ENCODE results near the gene ZNF605.

DNA sequence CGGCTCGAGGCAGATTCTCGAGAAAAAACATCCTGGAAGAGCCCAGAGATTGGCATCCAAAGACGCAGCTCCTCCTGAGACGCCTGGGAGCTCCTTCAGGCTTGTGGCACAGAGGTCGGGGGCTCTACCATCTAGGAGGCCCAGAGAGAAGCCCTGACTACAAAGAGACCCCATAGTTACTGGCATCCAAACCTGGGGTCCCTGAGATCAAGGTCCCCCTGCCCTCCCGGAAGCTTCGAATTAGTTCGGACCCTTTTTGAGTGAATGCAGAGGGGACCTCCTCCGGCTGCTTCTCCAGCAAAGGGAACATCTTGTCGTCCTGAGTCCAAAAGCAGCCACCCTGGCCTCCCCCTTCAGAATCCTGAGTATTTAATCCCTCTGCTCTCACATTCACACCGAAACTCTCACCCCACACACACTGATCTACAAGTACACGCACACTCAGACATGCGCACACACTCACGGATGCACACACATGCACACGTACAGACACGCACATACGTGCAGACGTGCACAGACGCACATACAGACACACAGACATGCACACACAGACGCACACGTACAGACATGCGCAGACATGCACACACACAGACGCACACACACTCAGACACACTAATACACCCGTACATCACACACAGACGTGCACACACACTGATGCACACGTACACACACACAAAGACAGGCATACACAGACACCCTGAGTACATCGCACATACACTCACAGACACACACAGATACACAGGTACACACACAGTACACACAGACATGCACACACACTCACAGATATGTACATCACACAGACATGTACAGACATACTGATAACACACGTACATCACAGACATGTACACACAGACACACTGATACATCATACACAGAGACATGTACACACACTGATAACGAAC lies 5.9 kb downstream of the ZNF605 start:
- TF ChIP-seq HDAC2 (IDR thresholded peaks at IDR 0.05) (no peak), POLR2A (IDR thresholded peaks at IDR 0.05; ENCODE audit: low read depth, low read length) (no peak), BACH1 (IDR thresholded peaks at IDR 0.05; ENCODE audit: borderline replicate concordance) (no peak), JUNB (IDR thresholded peaks at IDR 0.05) (no peak), TAF1 (IDR thresholded peaks at IDR 0.05; ENCODE audit: borderline replicate concordance, low read depth, low read length) (no peak), HCFC1 (IDR thresholded peaks at IDR 0.05; ENCODE audit: low read length) (no peak), NBN (IDR thresholded peaks at IDR 0.05) (no peak), SIN3A (IDR thresholded peaks at IDR 0.05; ENCODE audit: low read depth, low read length) (no peak)
- TF ChIP-seq, protein P1, sequence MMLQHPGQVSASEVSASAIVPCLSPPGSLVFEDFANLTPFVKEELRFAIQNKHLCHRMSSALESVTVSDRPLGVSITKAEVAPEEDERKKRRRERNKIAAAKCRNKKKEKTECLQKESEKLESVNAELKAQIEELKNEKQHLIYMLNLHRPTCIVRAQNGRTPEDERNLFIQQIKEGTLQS (IDR thresholded peaks at IDR 0.05; ENCODE audit: borderline replicate concordance, extremely low read depth, low read depth, low read length): no peak
- TF ChIP-seq, protein P2, sequence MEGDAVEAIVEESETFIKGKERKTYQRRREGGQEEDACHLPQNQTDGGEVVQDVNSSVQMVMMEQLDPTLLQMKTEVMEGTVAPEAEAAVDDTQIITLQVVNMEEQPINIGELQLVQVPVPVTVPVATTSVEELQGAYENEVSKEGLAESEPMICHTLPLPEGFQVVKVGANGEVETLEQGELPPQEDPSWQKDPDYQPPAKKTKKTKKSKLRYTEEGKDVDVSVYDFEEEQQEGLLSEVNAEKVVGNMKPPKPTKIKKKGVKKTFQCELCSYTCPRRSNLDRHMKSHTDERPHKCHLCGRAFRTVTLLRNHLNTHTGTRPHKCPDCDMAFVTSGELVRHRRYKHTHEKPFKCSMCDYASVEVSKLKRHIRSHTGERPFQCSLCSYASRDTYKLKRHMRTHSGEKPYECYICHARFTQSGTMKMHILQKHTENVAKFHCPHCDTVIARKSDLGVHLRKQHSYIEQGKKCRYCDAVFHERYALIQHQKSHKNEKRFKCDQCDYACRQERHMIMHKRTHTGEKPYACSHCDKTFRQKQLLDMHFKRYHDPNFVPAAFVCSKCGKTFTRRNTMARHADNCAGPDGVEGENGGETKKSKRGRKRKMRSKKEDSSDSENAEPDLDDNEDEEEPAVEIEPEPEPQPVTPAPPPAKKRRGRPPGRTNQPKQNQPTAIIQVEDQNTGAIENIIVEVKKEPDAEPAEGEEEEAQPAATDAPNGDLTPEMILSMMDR (IDR thresholded peaks at IDR 0.05 in 2 of 3, conservative IDR thresholded peaks at IDR 0.05 in 1 of 3; ENCODE audit: control insufficient read depth in 2 of 3, extremely low read depth in 1 of 3, insufficient read depth in 1 of 3, low read depth in 3 of 3, low read length in 3 of 3): no peak
- TF ChIP-seq, protein P3, sequence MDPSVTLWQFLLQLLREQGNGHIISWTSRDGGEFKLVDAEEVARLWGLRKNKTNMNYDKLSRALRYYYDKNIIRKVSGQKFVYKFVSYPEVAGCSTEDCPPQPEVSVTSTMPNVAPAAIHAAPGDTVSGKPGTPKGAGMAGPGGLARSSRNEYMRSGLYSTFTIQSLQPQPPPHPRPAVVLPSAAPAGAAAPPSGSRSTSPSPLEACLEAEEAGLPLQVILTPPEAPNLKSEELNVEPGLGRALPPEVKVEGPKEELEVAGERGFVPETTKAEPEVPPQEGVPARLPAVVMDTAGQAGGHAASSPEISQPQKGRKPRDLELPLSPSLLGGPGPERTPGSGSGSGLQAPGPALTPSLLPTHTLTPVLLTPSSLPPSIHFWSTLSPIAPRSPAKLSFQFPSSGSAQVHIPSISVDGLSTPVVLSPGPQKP (IDR thresholded peaks at IDR 0.05; ENCODE audit: low read depth, low read length): no peak

Data from GM12878 (cell line).